ENCODE results near the gene THNSL1.
"Not testable (repeated sequence)": the region's sequence is repeated elsewhere in the genome, so short reads cannot be mapped to it uniquely, and the experiment has no call there.

The THNSL1 gene

DNA sequence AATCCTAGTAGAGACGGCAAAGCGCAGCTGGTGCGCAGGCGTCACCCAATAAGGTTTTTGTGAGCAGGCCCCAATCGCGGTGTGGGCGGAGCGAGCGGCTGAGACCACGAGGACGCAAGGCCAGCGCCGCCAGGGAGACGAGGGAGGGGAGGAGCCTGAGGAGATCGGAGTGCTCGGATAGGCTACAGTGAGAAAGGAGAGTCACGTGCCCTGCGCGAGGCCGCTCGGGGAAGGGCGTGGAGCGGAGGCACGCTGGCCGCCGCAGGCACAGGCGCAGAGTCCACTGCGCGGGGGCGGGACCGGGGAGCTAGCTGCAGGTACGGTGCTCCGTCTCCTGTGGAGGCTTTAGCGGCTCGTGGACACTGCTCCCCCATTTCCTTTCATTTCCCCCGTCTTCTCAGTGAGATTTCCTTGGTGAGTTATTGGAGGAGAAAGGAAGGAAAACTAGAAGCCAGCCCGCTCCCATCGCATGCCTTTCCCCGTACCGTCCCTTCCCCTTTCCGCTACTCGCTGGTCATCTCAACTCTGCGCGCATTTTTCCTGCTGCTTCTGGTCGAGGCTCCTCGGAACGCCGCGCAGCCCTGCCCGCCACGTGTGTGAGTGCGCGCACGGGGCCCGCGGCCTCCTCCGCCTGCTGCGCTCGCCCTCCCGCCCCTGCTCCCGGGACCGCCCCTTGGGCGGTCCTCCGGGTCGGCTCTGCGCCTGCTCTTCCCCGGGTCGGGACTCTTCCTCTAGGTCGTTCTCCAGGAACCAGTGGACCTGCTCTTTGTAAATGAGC is at the start of gene THNSL1:
THNSL1 (plus strand) TSS at position 237 of the 778 bp plus-strand sequence. CDS start 6,612 bp downstream, outside the sequence.
- DNase-seq, result peak; percentile 92

GRCh38 chr10:24966962-24967481 is 49.4 kb upstream of the THNSL1 start:
- no peak for DNase-seq

- no peak for DNase-seq
These were observed 48.1 kb upstream of the THNSL1 start for GRCh38 chr10:24968349-24968748.

GRCh38 chr10:24968951-24969350 is 47.5 kb upstream of the THNSL1 start:
- DNase-seq, result not testable (repeated sequence)

DNA sequence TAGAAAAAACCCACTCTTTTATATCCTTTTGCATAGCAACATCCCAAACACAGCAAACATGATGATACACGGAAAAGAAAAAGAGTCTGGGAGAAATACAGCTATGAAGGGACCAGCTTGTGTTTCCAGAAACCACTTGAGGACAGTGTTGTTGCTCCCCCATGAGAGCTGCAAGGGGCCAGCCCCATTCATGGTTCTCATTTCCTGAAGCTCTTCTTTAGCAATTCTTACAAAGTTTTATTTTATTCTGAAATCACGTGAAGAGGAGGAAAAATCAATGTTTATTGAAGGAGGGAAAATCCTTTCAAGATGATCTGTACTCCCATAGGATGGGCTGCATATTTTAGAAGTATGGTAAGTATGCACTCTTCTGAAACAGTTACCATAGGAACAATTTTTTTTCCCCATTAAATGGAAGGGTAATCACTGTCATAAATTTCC is 46.6 kb upstream of the THNSL1 start:
- DNase-seq, result no peak

DNA sequence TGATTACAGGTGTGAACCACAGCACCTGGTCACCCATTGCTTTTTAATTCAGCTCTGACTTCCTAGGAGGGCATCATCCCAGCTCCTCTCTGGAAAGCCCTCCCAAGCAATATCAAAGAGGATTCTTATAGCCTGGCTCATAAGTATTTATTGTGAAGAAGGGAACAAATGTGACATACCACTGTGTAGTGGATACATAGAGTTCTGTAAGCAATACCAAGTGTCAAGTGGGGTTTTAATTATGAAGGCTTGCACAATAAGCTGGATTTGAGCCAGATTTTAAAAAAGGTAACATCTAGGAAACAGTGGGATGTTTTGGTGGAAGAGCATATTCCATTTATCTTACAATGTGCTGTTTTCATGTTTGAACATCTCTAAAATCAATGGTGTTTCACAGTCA is 45.0 kb upstream of the THNSL1 start:
- no peak for DNase-seq

DNA sequence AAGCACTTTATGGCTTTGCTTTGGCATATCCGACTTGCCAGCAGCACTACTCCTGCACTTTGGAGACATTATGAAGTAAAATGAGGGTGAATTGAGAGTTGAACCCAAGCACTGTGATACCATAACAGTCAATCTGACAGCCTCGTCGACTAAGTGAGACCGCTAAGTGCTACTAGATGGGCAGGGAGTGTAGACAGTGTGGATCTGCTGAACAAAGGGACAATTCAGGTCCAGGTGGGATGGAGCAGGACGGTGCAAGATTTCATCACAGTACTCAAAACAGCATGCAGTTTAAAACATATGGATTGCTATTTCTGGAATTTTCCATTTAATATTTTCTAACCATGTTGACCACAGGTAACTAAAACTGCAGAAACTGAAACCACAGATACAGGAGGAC is 43.2 kb upstream of the THNSL1 start:
- no peak for DNase-seq

- DNase-seq, result no peak
These were observed 41.4 kb upstream of the THNSL1 start for GRCh38 chr10:24974976-24975375.

GRCh38 chr10:24979685-24980084 is 36.7 kb upstream of the THNSL1 start:
- no peak for DNase-seq

GRCh38 chr10:24981161-24981710 is 35.2 kb upstream of the THNSL1 start:
- no peak for DNase-seq

- no peak for DNase-seq
These were observed 33.9 kb upstream of the THNSL1 start for GRCh38 chr10:24982319-24983112.

DNA sequence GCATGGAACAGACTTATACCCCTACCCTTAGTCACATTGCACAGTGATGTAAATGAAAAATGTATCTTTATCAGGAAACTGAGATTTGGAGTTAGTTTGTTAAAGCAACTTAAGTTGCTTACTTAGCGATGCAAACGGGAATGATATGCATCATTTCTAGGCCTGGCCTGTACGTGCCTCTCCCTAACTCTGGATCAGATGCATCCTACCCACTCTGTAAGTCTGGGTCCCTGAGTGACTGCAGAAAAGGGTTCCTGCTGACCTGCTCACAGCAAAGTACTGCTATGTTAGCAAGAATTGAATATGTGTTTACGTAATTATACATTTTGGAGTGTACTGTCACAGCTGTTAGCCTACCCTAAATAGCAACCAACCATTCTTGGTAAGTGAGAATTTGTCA is 33.3 kb upstream of the THNSL1 start:
- DNase-seq, result no peak

GRCh38 chr10:24983946-24984345 is 32.5 kb upstream of the THNSL1 start:
- DNase-seq, result no peak

DNA sequence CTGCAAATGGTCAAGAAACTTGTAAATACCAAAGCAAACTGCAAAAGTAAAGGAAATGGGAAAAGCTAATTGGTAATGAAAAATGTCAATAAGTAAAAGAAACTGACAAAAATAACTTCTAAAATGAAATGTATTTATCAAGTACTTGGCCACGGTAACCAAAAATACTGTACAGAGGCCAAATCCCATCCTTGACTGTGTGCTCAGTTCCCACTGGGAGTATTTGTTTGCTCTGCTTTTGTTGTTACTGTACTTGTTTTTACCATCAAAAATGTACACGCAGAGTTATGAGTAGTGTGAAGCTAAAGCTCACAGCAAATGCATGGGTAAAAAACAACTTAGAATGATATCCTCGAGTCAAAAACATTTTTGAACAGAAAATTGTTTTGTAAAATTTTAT is 31.5 kb upstream of the THNSL1 start:
- no peak for DNase-seq

DNA sequence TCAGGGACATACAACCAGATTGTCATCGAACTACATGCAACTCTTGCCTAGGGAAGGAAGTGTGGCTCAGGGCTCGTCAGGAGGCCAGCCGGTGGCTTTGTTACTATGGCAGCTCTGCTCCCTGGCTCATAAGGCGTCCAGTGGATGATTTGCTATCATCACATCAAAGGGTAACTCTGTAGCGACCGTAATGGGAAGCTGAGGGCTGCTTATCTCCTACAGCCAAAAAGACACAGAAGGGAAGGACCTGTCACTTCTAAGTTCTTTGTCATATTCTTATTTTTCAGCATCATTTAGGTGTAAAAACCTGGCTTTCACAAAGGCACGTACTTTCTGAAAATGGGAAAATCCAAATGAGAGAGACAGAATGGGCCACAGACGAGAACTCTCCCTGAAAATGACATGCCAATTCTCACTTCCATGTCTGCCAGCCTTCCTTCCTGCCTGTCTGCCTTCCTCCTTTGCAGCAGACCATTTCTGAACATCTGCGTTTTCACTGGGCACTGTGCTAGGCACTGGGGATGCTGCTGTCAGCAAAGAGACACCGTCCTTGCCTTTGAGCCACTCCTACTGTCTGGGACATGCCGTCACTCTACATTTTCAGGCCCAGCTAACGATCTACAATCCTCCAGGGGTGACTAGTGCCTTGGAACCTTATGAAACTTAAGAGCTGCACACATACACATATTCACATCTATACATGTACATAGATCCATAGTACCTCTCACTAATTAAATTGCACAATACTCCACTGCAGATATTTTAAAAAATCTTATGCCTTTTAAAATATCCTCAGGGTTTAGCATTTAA is 27.4 kb upstream of the THNSL1 start:
- DNase-seq, result no peak

- DNase-seq, result no peak
These were observed 26.5 kb upstream of the THNSL1 start for GRCh38 chr10:24989867-24990266.

DNA sequence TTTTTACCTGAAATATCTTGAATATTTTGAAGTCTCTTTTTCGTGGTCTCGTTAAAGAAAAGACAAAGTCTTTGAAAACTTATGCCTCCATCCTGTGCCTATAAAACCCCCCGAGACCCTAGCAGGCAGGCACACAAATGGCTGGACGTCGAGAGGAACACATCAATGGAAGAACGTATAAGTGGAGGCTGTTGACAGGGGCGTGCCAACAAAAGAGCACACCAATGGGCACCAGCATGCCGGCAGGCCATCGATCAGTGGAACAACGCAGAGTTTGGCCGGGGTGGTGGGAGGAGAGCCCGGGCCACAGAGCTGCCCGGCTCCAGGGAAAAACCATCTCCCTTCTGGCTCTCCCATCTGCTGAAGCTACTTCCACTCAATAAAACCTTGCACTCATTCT is 25.1 kb upstream of the THNSL1 start:
- no peak for DNase-seq

DNA sequence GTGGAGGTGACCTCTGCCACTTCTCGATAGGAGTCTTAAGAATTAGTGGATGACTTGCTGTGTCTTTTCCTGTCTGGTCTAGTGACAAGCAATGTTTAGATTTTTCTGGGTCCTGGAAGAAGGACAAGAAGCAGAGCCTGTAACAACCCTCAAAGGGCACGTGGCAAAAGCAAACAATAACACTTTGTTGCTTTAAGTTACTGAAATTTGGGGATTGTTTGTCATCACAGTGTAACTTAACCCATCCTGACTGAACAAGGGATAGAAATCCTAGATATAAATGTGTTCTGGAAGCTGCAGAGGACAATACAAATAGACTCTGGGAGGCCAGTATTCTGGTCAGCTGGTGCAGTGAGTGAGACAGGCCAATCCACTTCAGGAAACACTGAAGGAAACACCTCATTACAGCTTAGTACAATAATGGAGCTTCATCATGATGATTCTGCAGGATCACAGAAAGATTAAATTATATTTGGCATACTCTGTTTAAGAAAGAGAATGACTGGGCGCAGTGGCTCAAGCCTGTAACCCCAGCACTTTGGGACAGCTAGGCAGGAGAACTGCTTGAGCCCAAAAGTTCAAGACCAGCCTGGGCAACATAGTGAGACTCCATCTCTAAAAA is 23.8 kb upstream of the THNSL1 start:
- DNase-seq, result no peak

GRCh38 chr10:24993237-24993958 is 23.0 kb upstream of the THNSL1 start:
- DNase-seq, result no peak

DNA sequence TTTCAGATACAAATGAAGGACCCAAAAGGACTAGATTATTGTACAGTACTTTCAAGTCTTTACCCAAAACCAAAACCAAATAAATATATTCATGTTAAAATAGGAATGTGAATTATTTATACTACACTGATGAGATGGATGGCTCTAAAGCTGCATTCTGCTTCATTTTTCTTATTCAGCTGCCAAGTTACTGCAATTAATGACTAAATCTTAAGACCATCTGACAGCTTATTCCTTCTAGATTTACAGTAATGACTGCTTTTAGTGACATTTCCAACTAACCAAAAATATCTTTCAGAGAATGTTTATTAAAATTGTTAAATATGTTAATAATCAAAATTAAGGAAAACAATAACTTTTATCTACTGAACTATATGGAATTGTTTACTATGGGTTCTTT is 21.3 kb upstream of the THNSL1 start:
- DNase-seq, result no peak

GRCh38 chr10:24998044-24998443 is 18.4 kb upstream of the THNSL1 start:
- DNase-seq, result no peak

DNA sequence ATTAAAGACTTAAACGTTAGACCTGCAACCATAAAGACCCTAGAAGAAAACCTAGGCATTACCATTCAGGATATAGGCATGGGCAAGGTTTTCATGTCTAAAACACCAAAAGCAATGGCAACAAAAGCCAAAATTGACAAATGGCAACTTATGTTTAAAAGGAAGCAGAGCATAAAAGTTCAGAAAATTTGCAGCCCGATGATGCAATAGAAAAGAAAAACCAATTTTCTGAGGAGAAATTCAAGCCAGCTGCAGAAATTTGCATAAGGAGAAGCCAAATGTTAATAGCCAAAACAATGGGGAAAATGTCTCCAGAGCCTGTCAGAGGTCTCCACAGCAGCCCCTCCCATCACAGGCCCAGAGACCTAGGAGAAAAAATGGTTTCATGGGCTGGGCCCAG is 4.8 kb upstream of the THNSL1 start:
- not testable (repeated sequence) for DNase-seq
